ENCODE results near the gene ARHGAP26. TPM values are rescaled to one million over a fixed set of nuclear protein-coding genes. Genes with fewer than 3 reads are reported as not detected.

Gene ARHGAP26
- total RNA-seq, 1 experiment from 2014 or later, result 54.3 TPM

GRCh38 chr5:143138839-143139238 is 368.7 kb downstream of the ARHGAP26 start:
- CTCF ChIA-PET, result interaction anchor here (1.1 to 1.3 kb wide), 4 partner anchors 9 to 97 kb away, joined by 3 to 5 read pairs (median 4); no protein-coding TSS in a partner anchor
- Mint-ChIP-seq H3K27ac (ENCODE audit: low read depth, unreplicated experiment) (no peak overlapping the region), H3K4me3 (ENCODE audit: unreplicated experiment) (no peak overlapping the region), H3K36me3 (ENCODE audit: insufficient read depth, unreplicated experiment) (no peaks in the 10 kb centered on the region), H3K27me3 (ENCODE audit: insufficient read depth, unreplicated experiment) (no peaks in the 10 kb centered on the region), H3K4me1 (ENCODE audit: insufficient read depth, unreplicated experiment) (peaks cover 52% of the 10 kb centered on the region), H3K9me3 (ENCODE audit: unreplicated experiment) (no peaks in the 10 kb centered on the region)
- POLR2A ChIA-PET, result interaction anchor here (0.7 to 2.7 kb wide), 5 partner anchors 10 to 111 kb away, joined by 3 to 18 read pairs (median 4); no protein-coding TSS in a partner anchor
- intact Hi-C loops (cut with micrococcal nuclease), result no loop called here
- TF ChIP-seq CTCF (IDR thresholded peaks at IDR 0.05; ENCODE audit: unreplicated experiment), result no peak
- BruUV-seq (replicated peaks), result no TSS peak
- no peak for DNase-seq (ENCODE audit: unreplicated experiment)

GRCh38 chr5:143139585-143139984 is 369.4 kb downstream of the ARHGAP26 start:
- BruUV-seq (replicated peaks), result no TSS peak
- no peak for TF ChIP-seq CTCF (IDR thresholded peaks at IDR 0.05; ENCODE audit: unreplicated experiment)

GRCh38 chr5:143140492-143141203 is 370.5 kb downstream of the ARHGAP26 start:
- no TSS peak for BruUV-seq (replicated peaks)
- DNase-seq (ENCODE audit: unreplicated experiment), result peak; percentile 84
- POLR2A ChIA-PET, result interaction anchor here (0.5 to 2.7 kb wide), 38 partner anchors 8 to 1209 kb away, joined by 3 to 21 read pairs (median 4); partner anchors contain the start of gene NR3C1

More at GRCh38 chr5:143139585-143139984, 369.4 kb downstream of the ARHGAP26 start:
- CTCF ChIA-PET, result interaction anchor here (0.6 to 1.6 kb wide), 9 partner anchors 10 to 1003 kb away, joined by 3 to 6 read pairs (median 4); partner anchors contain the start of gene NR3C1
- Mint-ChIP-seq H3K27ac (ENCODE audit: low read depth, unreplicated experiment) (no peak overlapping the region), H3K36me3 (ENCODE audit: insufficient read depth, unreplicated experiment) (no peaks in the 10 kb centered on the region), H3K4me1 (ENCODE audit: insufficient read depth, unreplicated experiment) (peaks cover 49% of the 10 kb centered on the region), H3K9me3 (ENCODE audit: unreplicated experiment) (no peaks in the 10 kb centered on the region), H3K4me3 (ENCODE audit: unreplicated experiment) (no peak overlapping the region), H3K27me3 (ENCODE audit: insufficient read depth, unreplicated experiment) (no peaks in the 10 kb centered on the region)
- POLR2A ChIA-PET, result interaction anchor here (0.6 to 2.7 kb wide), 15 partner anchors 9 to 414 kb away, joined by 3 to 20 read pairs (median 4); no protein-coding TSS in a partner anchor
- intact Hi-C loops (cut with micrococcal nuclease), result no loop called here
- no peak for DNase-seq (ENCODE audit: unreplicated experiment)

More at GRCh38 chr5:143140492-143141203, 370.5 kb downstream of the ARHGAP26 start:
- H3K36me3 Mint-ChIP-seq (ENCODE audit: insufficient read depth, unreplicated experiment), result no peaks in the 10 kb centered on the region
- no peak for TF ChIP-seq CTCF (IDR thresholded peaks at IDR 0.05; ENCODE audit: unreplicated experiment)
- peak overlapping the region; percentile 47 for H3K27ac Mint-ChIP-seq (ENCODE audit: low read depth, unreplicated experiment)
- H3K4me1 Mint-ChIP-seq (ENCODE audit: insufficient read depth, unreplicated experiment), result peaks cover 52% of the 10 kb centered on the region
- intact Hi-C loops (cut with micrococcal nuclease), result loop anchor here (5.0 to 10.0 kb wide), 3 partner anchors 62 to 354 kb away; no protein-coding TSS in a partner anchor
- CTCF ChIA-PET, result interaction anchor here (0.6 to 1.6 kb wide), 12 partner anchors 11 to 1051 kb away, joined by 3 to 6 read pairs (median 4); partner anchors contain the start of gene NR3C1
- H3K4me3 Mint-ChIP-seq (ENCODE audit: unreplicated experiment), result no peak overlapping the region
- no peaks in the 10 kb centered on the region for H3K27me3 Mint-ChIP-seq (ENCODE audit: insufficient read depth, unreplicated experiment)
- H3K9me3 Mint-ChIP-seq (ENCODE audit: unreplicated experiment), result no peaks in the 10 kb centered on the region

Data from MCF 10A (cell line).